Spleen (tissue), 11 donors: Measurements from ENCODE around the gene GP1BB. TPM values are rescaled to one million over a fixed set of nuclear protein-coding genes. Genes with fewer than 3 reads are reported as not detected.

Source experiments
- DNase-seq: peaks from one replicate; pipeline ENCODE4 v3.0.0-alpha.2; 2020
- H3K27ac ChIP-seq, 8 donors: fragments of 200-600 bp; sonication (generic) in 7 of 8; 1 replicate in 4 of 8; 2 replicates in 4 of 8; pipeline versions ENCODE4 v1.5.0 to v1.8.0; 2016 to 2021; ENCODE audit warnings: inconsistent platforms in 4 of 8, mild to moderate bottlenecking in 4 of 8, moderate library complexity in 1 of 8
- H3K27me3 ChIP-seq, 7 donors: fragments of 200-600 bp; sonication (generic) in 6 of 7; replicated peaks in 1 of 7; 1 replicate in 4 of 7; 2 replicates in 3 of 7; pipeline versions ENCODE4 v1.5.0 to v1.8.0; 2016 to 2021; ENCODE audit warnings: inconsistent platforms in 3 of 7, mild to moderate bottlenecking in 1 of 7
- H3K36me3 ChIP-seq, 6 donors: fragments of 200-600 bp; sonication (generic) in 5 of 6; 1 replicate in 4 of 6; 2 replicates in 2 of 6; pipeline versions ENCODE4 v1.5.0 to v1.8.0; 2016 to 2021; ENCODE audit warnings: inconsistent platforms in 2 of 6
- H3K4me1 ChIP-seq, 6 donors: fragments of 200-600 bp; sonication (generic) in 5 of 6; 1 replicate in 3 of 6; 2 replicates in 3 of 6; pipeline versions ENCODE4 v1.5.0 to v1.8.0; 2016 to 2021; ENCODE audit warnings: inconsistent platforms in 3 of 6
- H3K4me3 ChIP-seq, 8 donors: fragments of 200-600 bp; sonication (generic) in 7 of 8; 1 replicate in 4 of 8; 2 replicates in 4 of 8; pipeline versions ENCODE4 v1.5.0 to v1.8.0; 2016 to 2021; ENCODE audit warnings: inconsistent platforms in 4 of 8, mild to moderate bottlenecking in 4 of 8, moderate library complexity in 2 of 8
- H3K9me3 ChIP-seq, 8 donors: fragments of 200-600 bp; sonication (generic) in 7 of 8; 1 replicate in 4 of 8; 2 replicates in 4 of 8; pipeline versions ENCODE4 v1.5.0 to v1.8.0; 2016 to 2021; ENCODE audit warnings: inconsistent platforms in 4 of 8
- CTCF ChIP-seq, 11 experiments: fragments of 200-600 bp in 7 of 11; fragments of 450-650 bp in 4 of 11; sonication (generic) in 4 of 11; IDR thresholded peaks in 8 of 11; conservative IDR thresholded peaks in 3 of 11; 1 replicate in 7 of 11; 2 replicates in 4 of 11; pipeline versions ENCODE4 v1.4.0 to v1.8.0; 2016 to 2021; ENCODE audit warnings: antibody characterized with exemption in 11 of 11, inconsistent platforms in 4 of 11, mild to moderate bottlenecking in 1 of 11
- POLR2A ChIP-seq, 3 donors: fragments of 450-650 bp; IDR thresholded peaks; one replicate each; pipeline ENCODE4 v1.5.1; 2017; ENCODE audit warnings: antibody characterized with exemption in 3 of 3, mild to moderate bottlenecking in 1 of 3
- POLR2AphosphoS5 ChIP-seq, 3 donors: sonication (generic); formaldehyde crosslinking; IDR thresholded peaks; one replicate each; pipeline ENCODE4 v1.5.1; 2017; ENCODE audit warnings: antibody characterized with exemption in 3 of 3
- WGBS, 5 donors: extraction: QIAGEN DNeasy Blood & Tissue Kit in 3 of 5; methylation state at CpG; one replicate each; pipeline versions ENCODE4 v1.1.5 to v1.1.7; 2013 to 2018; 5-methylcytosine and 5-hydroxymethylcytosine counted together
- intact Hi-C: fragments of 100-400 bp; cut with DNase I; formaldehyde crosslinking; loops from one replicate; pipeline ENCODE4 v1.15.0; 2023; ENCODE audit warnings: low total_unique reads
- polyA plus RNA-seq, 3 donors: library from polyadenylated mRNA; stranded (reverse); fragments of 200-250 nt; gene quantifications; one replicate each; pipeline ENCODE4 v1.2.1, GENCODE V29; 2013
- total RNA-seq, 7 donors: library from RNA; depleted of rRNA in 3 of 7; stranded (reverse); fragments of >200 nt in 3 of 7; fragmentation: NEBNext Ultra II Directional in 4 of 7; extraction: Animal tissue kit (Norgen Biotek cat#: 25700) in 4 of 7; gene quantifications; one replicate each; pipeline versions ENCODE4 v1.1.0 to v1.2.1, GENCODE V29; 2016 to 2021
- donor health status: healthy with polysubstance abuse.
- donor health status: DM: no; HTN: no; CAD: no; lungs with moderate emphysema.
- donor health status: DM: no; HTN: no; CAD: no.
- donor health status: Bipolar disorder and iron deficiency.
- donor health status: healthy.
- donor health status: DM: no; HTN: no; CAD: no.
- donor health status: DM: yes; HTN: yes; CAD: no.

Gene GP1BB
- total and polyA plus RNA-seq, 10 donors, result 4.2 to 25.4 (median 13.1) TPM

GRCh38 chr22:19715188-19715930 is 8.0 kb upstream of the GP1BB start:
- peak overlapping the region in 7 of 8 donors; percentile 38 to 73 (median 53) for H3K4me3 ChIP-seq
- peaks cover 0 to 83% (median 49%) of the 10 kb centered on the region in 7 donors for H3K27me3 ChIP-seq
- H3K27ac ChIP-seq, result peak overlapping the region in 1 of 8 donors; percentile 74

GRCh38 chr22:19716041-19716828 is 7.1 kb upstream of the GP1BB start:
- Histone ChIP-seq H3K27ac (no peak overlapping the region), H3K4me3 (no peak overlapping the region), H3K36me3 (peaks cover 0 to 21% (median 0%) of the 10 kb centered on the region in 6 donors), H3K27me3 (peaks cover 0 to 90% (median 49%) of the 10 kb centered on the region in 7 donors), H3K4me1 (peaks cover 9 to 62% (median 39%) of the 10 kb centered on the region in 6 donors), H3K9me3 (no peaks in the 10 kb centered on the region)
- peak; percentile 70 for DNase-seq
- intact Hi-C loops, result no loop called here
- TF ChIP-seq CTCF (IDR thresholded peaks at IDR 0.05 in 8 of 11, conservative IDR thresholded peaks at IDR 0.05 in 3 of 11) (no peak), POLR2A (IDR thresholded peaks at IDR 0.05) (no peak), POLR2AphosphoS5 (IDR thresholded peaks at IDR 0.05) (no peak)
- 76 to 92% (median 84%) methylated on average over 9 to 11 of the region's 11 CpGs for WGBS, 5 donors

More at GRCh38 chr22:19715188-19715930, 8.0 kb upstream of the GP1BB start:
- TF ChIP-seq CTCF (IDR thresholded peaks at IDR 0.05 in 8 of 11, conservative IDR thresholded peaks at IDR 0.05 in 3 of 11) (no peak), POLR2AphosphoS5 (IDR thresholded peaks at IDR 0.05) (no peak), POLR2A (IDR thresholded peaks at IDR 0.05) (no peak)
- peaks cover 9 to 62% (median 39%) of the 10 kb centered on the region in 6 donors for H3K4me1 ChIP-seq
- no peaks in the 10 kb centered on the region for H3K9me3 ChIP-seq
- 61 to 82% (median 74%) methylated on average over 2 to 4 of the region's 4 CpGs for WGBS, 5 donors
- DNase-seq, result peak; percentile 72
- intact Hi-C loops, result no loop called here
- peaks cover 0 to 12% (median 0%) of the 10 kb centered on the region in 6 donors for H3K36me3 ChIP-seq

GRCh38 chr22:19716829-19717105 is 6.6 kb upstream of the GP1BB start:
- no peak overlapping the region for H3K4me3 ChIP-seq
- H3K9me3 ChIP-seq, result no peaks in the 10 kb centered on the region
- no peak overlapping the region for H3K27ac ChIP-seq
- intact Hi-C loops, result no loop called here
- H3K36me3 ChIP-seq, result peaks cover 0 to 27% (median under 1%) of the 10 kb centered on the region in 6 donors
- peaks cover 9 to 62% (median 39%) of the 10 kb centered on the region in 6 donors for H3K4me1 ChIP-seq
- TF ChIP-seq POLR2AphosphoS5 (IDR thresholded peaks at IDR 0.05) (no peak), CTCF (IDR thresholded peaks at IDR 0.05 in 8 of 11, conservative IDR thresholded peaks at IDR 0.05 in 3 of 11) (no peak), POLR2A (IDR thresholded peaks at IDR 0.05) (no peak)
- peak; percentile 56 for DNase-seq
- 83 to 100% (median 83%) methylated on average over 1 of the region's 1 CpG for WGBS, 5 donors
- H3K27me3 ChIP-seq, result peaks cover 0 to 95% (median 53%) of the 10 kb centered on the region in 7 donors

- WGBS, 5 donors, result 82 to 100% (median 90%) methylated on average over 2 to 9 of the region's 9 CpGs; no CpG with 5 or more reads in 1 of the 5 donors
- Histone ChIP-seq H3K36me3 (peaks cover 0 to 31% (median 2%) of the 10 kb centered on the region in 6 donors), H3K9me3 (no peaks in the 10 kb centered on the region), H3K27ac (no peak overlapping the region), H3K4me3 (peak overlapping the region in 2 of 8 donors; percentile 52 to 83), H3K27me3 (peaks cover 0 to 99% (median 57%) of the 10 kb centered on the region in 7 donors), H3K4me1 (peaks cover 9 to 64% (median 41%) of the 10 kb centered on the region in 6 donors)
- no peak for DNase-seq
- intact Hi-C loops, result no loop called here
- TF ChIP-seq POLR2AphosphoS5 (IDR thresholded peaks at IDR 0.05), result no peak
- TF ChIP-seq CTCF (IDR thresholded peaks at IDR 0.05 in 8 of 11, conservative IDR thresholded peaks at IDR 0.05 in 3 of 11), result no peak
- TF ChIP-seq POLR2A (IDR thresholded peaks at IDR 0.05), result no peak
Measured at GRCh38 chr22:19717181-19717580, 6.2 kb upstream of the GP1BB start.
